HEK293 (cell line): ENCODE data around the gene HTR1E.

Experiments
- CTCF ChIA-PET: fragments of 350-600 bp; formaldehyde crosslinking; extraction: SDS; loops from one replicate; lab custom pipeline; 2021; ENCODE audit warnings: antibody characterized with exemption; lab: Yijun Ruan, JAX
- POLR2A ChIA-PET: fragments of 300-600 bp; formaldehyde crosslinking; extraction: SDS; loops from one replicate; lab custom pipeline; 2020; ENCODE audit warnings: antibody characterized with exemption, inconsistent platforms; lab: Yijun Ruan, JAX
- H3K27ac ChIP-seq: fragments of 200-500 bp; sonication (Bioruptor generic); 2 replicates; pipeline ENCODE4 v1.5.1; 2014; ENCODE audit warnings: low read depth, low read length, control low read depth, inconsistent platforms; ENCODE audit errors: extremely low read depth
- H3K36me3 ChIP-seq, 2 experiments: fragments of 200-500 bp in 1 of 2; sonication (Bioruptor generic) in 1 of 2; 1 replicate in 1 of 2; 2 replicates in 1 of 2; pipeline ENCODE4 v1.5.1; 2014 to 2017; ENCODE audit warnings: inconsistent platforms in 2 of 2, low read length in 2 of 2; ENCODE audit not compliant: control insufficient read depth in 2 of 2, insufficient read depth in 1 of 2
- H3K4me1 ChIP-seq: fragments of 200-500 bp; sonication (Bioruptor generic); 2 replicates; pipeline ENCODE4 v1.5.1; 2014; ENCODE audit warnings: mild to moderate bottlenecking, low read length, inconsistent platforms; ENCODE audit not compliant: control insufficient read depth, insufficient read depth
- H3K4me3 ChIP-seq: 2 replicates; pipeline ENCODE4 v1.5.1; 2011; ENCODE audit warnings: low read depth, mild to moderate bottlenecking, control low read depth, low read length, moderate library complexity
- H3K9me3 ChIP-seq: fragments of 200-500 bp; sonication (Bioruptor generic); 2 replicates; pipeline ENCODE4 v1.5.1; 2014; ENCODE audit warnings: low read depth, low read length, inconsistent platforms; ENCODE audit not compliant: control insufficient read depth, insufficient read depth
- BCL6B ChIP-seq: fragments of 450-650 bp; formaldehyde crosslinking; IDR thresholded peaks from 2 replicates; pipeline ENCODE4 v1.5.1; 2017; ENCODE audit warnings: missing biosample characterization, missing genetic modification characterization
- GFI1B ChIP-seq: fragments of 450-650 bp; formaldehyde crosslinking; IDR thresholded peaks from 2 replicates; pipeline ENCODE4 v1.5.1; 2016; ENCODE audit warnings: missing biosample characterization, missing genetic modification characterization
- GLIS2 ChIP-seq: fragments of 450-650 bp; formaldehyde crosslinking; IDR thresholded peaks from 2 replicates; pipeline ENCODE4 v1.5.1; 2016; ENCODE audit warnings: missing biosample characterization, missing genetic modification characterization
- HIC1 ChIP-seq: fragments of 450-650 bp; formaldehyde crosslinking; IDR thresholded peaks from 2 replicates; pipeline ENCODE4 v1.5.1; 2016; ENCODE audit warnings: missing biosample characterization, missing genetic modification characterization
- HOXC10 ChIP-seq: sonication (generic); formaldehyde crosslinking; IDR thresholded peaks from 2 replicates; pipeline ENCODE4 v1.8.1; 2023; ENCODE audit warnings: mild to moderate bottlenecking, missing genetic modification reagents
- ZFP41 ChIP-seq: fragments of 450-650 bp; formaldehyde crosslinking; IDR thresholded peaks from 2 replicates; pipeline ENCODE4 v1.5.1; 2016; ENCODE audit warnings: missing biosample characterization, missing genetic modification characterization, borderline replicate concordance
- ZNF114 ChIP-seq: fragments of 450-650 bp; formaldehyde crosslinking; IDR thresholded peaks from 2 replicates; pipeline ENCODE4 v1.5.0; 2017; ENCODE audit warnings: missing biosample characterization, missing genetic modification characterization
- ZNF121 ChIP-seq: fragments of 450-650 bp; formaldehyde crosslinking; IDR thresholded peaks from 2 replicates; pipeline ENCODE4 v1.5.1; 2016; ENCODE audit warnings: missing biosample characterization, missing genetic modification characterization
- ZNF140 ChIP-seq: fragments of 450-650 bp; formaldehyde crosslinking; IDR thresholded peaks from 2 replicates; pipeline ENCODE4 v1.5.1; 2016; ENCODE audit warnings: missing biosample characterization, missing genetic modification characterization
- ZNF157 ChIP-seq: fragments of 450-650 bp; formaldehyde crosslinking; IDR thresholded peaks from 2 replicates; pipeline ENCODE4 v1.5.1; 2016; ENCODE audit warnings: missing biosample characterization, missing genetic modification characterization
- ZNF202 ChIP-seq: fragments of 450-650 bp; formaldehyde crosslinking; IDR thresholded peaks from 2 replicates; pipeline ENCODE4 v1.5.1; 2016; ENCODE audit warnings: missing biosample characterization, missing genetic modification characterization, borderline replicate concordance
- ZNF239 ChIP-seq: fragments of 450-650 bp; formaldehyde crosslinking; IDR thresholded peaks from 2 replicates; pipeline ENCODE4 v1.5.1; 2016; ENCODE audit warnings: missing biosample characterization, missing genetic modification characterization
- ZNF302 ChIP-seq: fragments of 450-650 bp; formaldehyde crosslinking; IDR thresholded peaks from 2 replicates; pipeline ENCODE4 v1.5.1; 2016; ENCODE audit warnings: missing biosample characterization, missing genetic modification characterization, low read depth
- ZNF341 ChIP-seq: fragments of 450-650 bp; formaldehyde crosslinking; IDR thresholded peaks from 2 replicates; pipeline ENCODE4; 2016; ENCODE audit warnings: low read depth, missing biosample characterization, missing genetic modification characterization
- ZNF37A ChIP-seq: fragments of 450-650 bp; IDR thresholded peaks from 2 replicates; pipeline ENCODE4 v1.5.1; 2018; ENCODE audit warnings: missing biosample characterization, missing genetic modification characterization
- ZNF473 ChIP-seq: fragments of 450-650 bp; formaldehyde crosslinking; IDR thresholded peaks from 2 replicates; pipeline ENCODE4 v1.5.1; 2017; ENCODE audit warnings: missing biosample characterization, missing genetic modification characterization
- ZNF514 ChIP-seq: fragments of 450-650 bp; formaldehyde crosslinking; IDR thresholded peaks from 2 replicates; pipeline ENCODE4 v1.5.1; 2016; ENCODE audit warnings: missing biosample characterization, missing genetic modification characterization
- ZNF555 ChIP-seq: fragments of 450-650 bp; formaldehyde crosslinking; conservative IDR thresholded peaks from 2 replicates; pipeline ENCODE4 v1.5.1; 2017; ENCODE audit warnings: missing biosample characterization, mild to moderate bottlenecking, missing genetic modification characterization, inconsistent platforms
- ZNF629 ChIP-seq: fragments of 450-650 bp; formaldehyde crosslinking; IDR thresholded peaks from 2 replicates; pipeline ENCODE4 v1.5.1; 2017; ENCODE audit warnings: missing biosample characterization, missing genetic modification characterization
- ZNF664 ChIP-seq: fragments of 450-650 bp; formaldehyde crosslinking; IDR thresholded peaks from 2 replicates; pipeline ENCODE4 v1.5.1; 2016; ENCODE audit warnings: missing biosample characterization, missing genetic modification characterization
- ZNF670 ChIP-seq: fragments of 450-650 bp; formaldehyde crosslinking; IDR thresholded peaks from 2 replicates; pipeline ENCODE4 v1.5.1; 2016; ENCODE audit warnings: missing biosample characterization, missing genetic modification characterization, low read depth
- ZNF792 ChIP-seq: fragments of 450-650 bp; formaldehyde crosslinking; IDR thresholded peaks from 2 replicates; pipeline ENCODE4 v1.5.1; 2016; ENCODE audit warnings: missing biosample characterization, missing genetic modification characterization
- TF ChIP-seq, protein P1 (sequence below): fragments of 450-650 bp; formaldehyde crosslinking; optimal IDR thresholded peaks from 2 replicates; pipeline ENCODE3; 2016; ENCODE audit warnings: missing biosample characterization, mild to moderate bottlenecking, missing genetic modification characterization
- TF ChIP-seq, protein P2 (sequence below): fragments of 450-650 bp; formaldehyde crosslinking; IDR thresholded peaks from 2 replicates; pipeline ENCODE4 v1.5.1; 2016; ENCODE audit warnings: missing biosample characterization, missing genetic modification characterization

Gene HTR1E

DNA sequence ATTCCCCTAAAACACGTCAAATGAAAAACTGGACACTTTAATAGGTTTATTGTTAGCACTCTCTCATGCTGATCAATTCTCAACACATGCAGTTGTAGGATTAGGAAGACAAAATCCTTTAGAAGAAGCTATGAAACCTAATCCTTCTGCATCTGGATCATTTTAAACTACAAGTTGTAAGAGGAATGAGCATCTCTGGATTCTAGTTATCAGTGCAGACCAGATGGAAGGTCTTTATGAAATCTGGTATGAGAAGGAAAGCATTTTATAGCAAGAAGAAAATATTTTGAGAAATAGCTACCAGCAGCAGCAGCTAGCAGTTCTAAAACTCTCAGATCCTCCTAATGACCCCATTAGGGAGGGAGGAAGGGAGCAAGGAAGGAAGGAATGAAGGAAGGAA, 4.1 kb downstream of the HTR1E start:
- no peak for TF ChIP-seq ZNF37A (tag by site-specific recombination)
- TF ChIP-seq, protein P1, sequence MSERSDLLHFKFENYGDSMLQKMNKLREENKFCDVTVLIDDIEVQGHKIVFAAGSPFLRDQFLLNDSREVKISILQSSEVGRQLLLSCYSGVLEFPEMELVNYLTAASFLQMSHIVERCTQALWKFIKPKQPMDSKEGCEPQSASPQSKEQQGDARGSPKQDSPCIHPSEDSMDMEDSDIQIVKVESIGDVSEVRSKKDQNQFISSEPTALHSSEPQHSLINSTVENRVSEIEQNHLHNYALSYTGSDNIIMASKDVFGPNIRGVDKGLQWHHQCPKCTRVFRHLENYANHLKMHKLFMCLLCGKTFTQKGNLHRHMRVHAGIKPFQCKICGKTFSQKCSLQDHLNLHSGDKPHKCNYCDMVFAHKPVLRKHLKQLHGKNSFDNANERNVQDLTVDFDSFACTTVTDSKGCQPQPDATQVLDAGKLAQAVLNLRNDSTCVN (tag by site-specific recombination): no peak
- no peak for TF ChIP-seq ZNF670 (tag by site-specific recombination)
- no peak for TF ChIP-seq ZNF629 (tag by site-specific recombination)
- TF ChIP-seq GFI1B (tag by site-specific recombination): no peak
- no peak for TF ChIP-seq GLIS2 (tag by site-specific recombination)
- TF ChIP-seq BCL6B (tag by site-specific recombination): no peak
- no peak for TF ChIP-seq ZNF664 (tag by site-specific recombination)
- no peak for TF ChIP-seq ZFP41 (tag by site-specific recombination)
- no peak for TF ChIP-seq ZNF140 (tag by site-specific recombination)
- no peak for TF ChIP-seq ZNF202
- TF ChIP-seq ZNF302 (tag by site-specific recombination): no peak
- no peak for TF ChIP-seq ZNF514 (tag by site-specific recombination)
- TF ChIP-seq ZNF114: no peak
- TF ChIP-seq ZNF157: no peak
- TF ChIP-seq ZNF473 (tag by site-specific recombination): no peak
- no peak for TF ChIP-seq ZNF792 (tag by site-specific recombination)
- TF ChIP-seq, protein P2, sequence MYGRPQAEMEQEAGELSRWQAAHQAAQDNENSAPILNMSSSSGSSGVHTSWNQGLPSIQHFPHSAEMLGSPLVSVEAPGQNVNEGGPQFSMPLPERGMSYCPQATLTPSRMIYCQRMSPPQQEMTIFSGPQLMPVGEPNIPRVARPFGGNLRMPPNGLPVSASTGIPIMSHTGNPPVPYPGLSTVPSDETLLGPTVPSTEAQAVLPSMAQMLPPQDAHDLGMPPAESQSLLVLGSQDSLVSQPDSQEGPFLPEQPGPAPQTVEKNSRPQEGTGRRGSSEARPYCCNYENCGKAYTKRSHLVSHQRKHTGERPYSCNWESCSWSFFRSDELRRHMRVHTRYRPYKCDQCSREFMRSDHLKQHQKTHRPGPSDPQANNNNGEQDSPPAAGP (tag by site-specific recombination): no peak
- TF ChIP-seq ZNF121: no peak
- ChIA-PET POLR2A (no interaction called here), CTCF (interaction anchor here (1.2 kb wide), 1 partner anchor 84 kb away, joined by 4 read pairs; no protein-coding TSS in a partner anchor)
- Histone ChIP-seq H3K9me3 (no peaks in the 10 kb centered on the region; the same call in 1 of the 2 replicates), H3K36me3 (no peaks in the 10 kb centered on the region), H3K27ac (no peak overlapping the region), H3K4me1 (no peaks in the 10 kb centered on the region; the same call in 1 of the 2 replicates), H3K4me3 (no peak overlapping the region)

DNA sequence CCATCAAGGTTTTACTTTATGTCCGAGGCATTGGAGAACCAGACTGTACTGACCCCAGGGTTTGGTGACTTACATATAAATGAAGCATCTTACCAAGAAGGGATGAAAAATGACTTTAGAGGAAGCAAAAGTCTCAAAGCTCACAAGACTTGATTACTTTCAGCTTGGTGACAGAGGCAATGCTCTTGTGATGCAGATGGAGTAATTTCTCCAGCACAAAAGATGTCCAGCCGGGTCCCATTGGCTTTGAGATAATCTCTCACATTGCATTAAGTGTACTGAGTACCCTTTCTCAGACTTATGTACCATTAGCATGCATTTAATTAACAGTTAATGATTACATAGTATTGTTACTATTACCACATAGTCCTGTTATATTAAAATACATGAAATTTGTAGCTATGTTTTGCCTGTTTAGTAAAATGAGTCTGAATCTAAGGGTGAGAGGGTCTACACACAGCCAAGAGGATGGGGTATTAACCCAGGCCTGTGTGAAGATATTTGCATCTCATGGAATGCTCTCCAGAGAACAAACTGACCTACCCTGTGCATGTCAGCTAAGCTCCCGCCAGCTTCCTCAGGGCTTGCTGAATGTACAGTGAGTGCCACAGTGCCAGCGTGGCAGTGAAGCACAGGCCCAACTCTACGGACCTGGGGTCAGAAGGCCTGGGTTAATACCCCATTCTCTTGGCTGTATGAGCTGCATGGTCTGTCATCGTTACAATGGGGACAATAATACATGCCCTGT, 5.6 kb downstream of the HTR1E start:
- POLR2A ChIA-PET: no interaction called here
- CTCF ChIA-PET: interaction anchor here (1.1 kb wide), 1 partner anchor 10 kb away, joined by 3 read pairs; no protein-coding TSS in a partner anchor
- H3K4me3 ChIP-seq: no peak overlapping the region
- no peaks in the 10 kb centered on the region; the same call in 1 of the 2 replicates for H3K9me3 ChIP-seq
- H3K27ac ChIP-seq: no peak overlapping the region
- no peaks in the 10 kb centered on the region for H3K36me3 ChIP-seq
- no peaks in the 10 kb centered on the region for H3K4me1 ChIP-seq
- TF ChIP-seq ZNF114 (no peak), HOXC10 (CRISPR knock-in tag) (no peak), ZNF473 (tag by site-specific recombination) (no peak), HIC1 (tag by site-specific recombination) (no peak), ZNF239 (tag by site-specific recombination) (no peak), ZNF341 (tag by site-specific recombination) (no peak), ZNF555 (no peak), ZNF302 (tag by site-specific recombination) (no peak)
